ENCODE measurements around the gene RTN4.

The RTN4 gene

DNA sequence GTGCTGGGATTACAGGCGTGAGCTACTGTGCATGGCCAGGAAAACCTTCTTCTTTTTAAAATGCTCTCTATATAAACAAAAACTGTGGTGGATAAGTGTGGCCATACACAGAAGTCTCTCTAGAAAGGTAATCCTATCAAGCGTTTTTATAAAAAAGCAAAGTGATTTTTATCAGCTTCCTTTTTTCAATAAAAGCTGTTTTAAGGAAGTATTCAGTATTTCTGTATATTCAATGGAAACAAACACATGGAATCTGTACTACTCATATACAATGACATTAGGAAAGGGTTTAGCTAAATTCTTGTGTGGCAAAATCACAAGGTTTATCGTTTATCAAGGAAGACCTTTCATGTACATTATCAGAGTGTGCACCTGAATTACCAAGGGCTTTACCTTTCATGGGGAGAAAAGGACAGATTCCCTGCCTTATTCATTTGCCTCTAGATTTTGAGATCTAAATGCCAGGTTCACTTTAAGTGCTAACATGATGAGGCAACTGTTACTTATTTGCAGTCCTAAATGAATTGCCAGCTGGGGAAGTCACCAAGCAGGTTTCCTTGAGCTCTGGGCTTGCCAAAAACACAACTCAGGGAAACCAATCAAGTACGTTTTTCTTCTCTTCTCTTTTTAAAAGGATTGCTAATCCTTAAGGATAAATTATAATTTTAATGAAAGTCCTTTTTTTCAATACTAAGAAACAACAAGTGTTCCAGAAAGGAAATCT, 70.8 kb downstream of the RTN4 start:
- Histone ChIP-seq H3K4me1 (ENCODE audit: low read length) (no peaks in the 10 kb centered on the region), H3K79me2 (ENCODE audit: low read length) (no peaks in the 10 kb centered on the region)
- TF ChIP-seq, protein P1, sequence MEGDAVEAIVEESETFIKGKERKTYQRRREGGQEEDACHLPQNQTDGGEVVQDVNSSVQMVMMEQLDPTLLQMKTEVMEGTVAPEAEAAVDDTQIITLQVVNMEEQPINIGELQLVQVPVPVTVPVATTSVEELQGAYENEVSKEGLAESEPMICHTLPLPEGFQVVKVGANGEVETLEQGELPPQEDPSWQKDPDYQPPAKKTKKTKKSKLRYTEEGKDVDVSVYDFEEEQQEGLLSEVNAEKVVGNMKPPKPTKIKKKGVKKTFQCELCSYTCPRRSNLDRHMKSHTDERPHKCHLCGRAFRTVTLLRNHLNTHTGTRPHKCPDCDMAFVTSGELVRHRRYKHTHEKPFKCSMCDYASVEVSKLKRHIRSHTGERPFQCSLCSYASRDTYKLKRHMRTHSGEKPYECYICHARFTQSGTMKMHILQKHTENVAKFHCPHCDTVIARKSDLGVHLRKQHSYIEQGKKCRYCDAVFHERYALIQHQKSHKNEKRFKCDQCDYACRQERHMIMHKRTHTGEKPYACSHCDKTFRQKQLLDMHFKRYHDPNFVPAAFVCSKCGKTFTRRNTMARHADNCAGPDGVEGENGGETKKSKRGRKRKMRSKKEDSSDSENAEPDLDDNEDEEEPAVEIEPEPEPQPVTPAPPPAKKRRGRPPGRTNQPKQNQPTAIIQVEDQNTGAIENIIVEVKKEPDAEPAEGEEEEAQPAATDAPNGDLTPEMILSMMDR (IDR thresholded peaks at IDR 0.05; ENCODE audit: low read depth, low read length), result no peak
- TF ChIP-seq EZH2phosphoT487 (IDR thresholded peaks at IDR 0.05; ENCODE audit: low read depth), result no peak

DNA sequence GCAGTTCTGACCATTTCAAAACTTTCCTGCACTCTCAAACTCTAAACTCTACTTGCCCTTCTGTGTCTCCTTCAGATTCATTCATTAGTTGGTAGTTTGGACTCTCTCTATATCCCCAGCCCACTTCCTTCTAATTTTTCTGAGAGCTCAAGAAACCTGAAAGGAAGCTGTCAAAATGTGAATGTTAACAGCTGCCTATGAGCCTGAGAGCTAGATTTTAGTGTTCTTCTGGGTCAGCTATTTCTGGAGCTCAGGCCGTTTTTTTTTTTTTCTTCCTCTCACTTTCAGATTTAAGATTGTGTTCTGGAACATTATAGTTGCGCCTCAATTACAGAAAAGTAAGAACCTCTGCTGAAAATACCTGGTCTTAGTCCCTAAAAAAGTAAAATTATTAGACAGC, 73.1 kb downstream of the RTN4 start:
- no peak overlapping the region for H3K4me3 ChIP-seq (ENCODE audit: low read length)
- no peaks in the 10 kb centered on the region for H3K79me2 ChIP-seq (ENCODE audit: low read length)
- H3K4me1 ChIP-seq (ENCODE audit: low read length), result no peaks in the 10 kb centered on the region
- H3K36me3 ChIP-seq (replicated peaks; ENCODE audit: low read depth, low read length), result peaks cover 4% of the 10 kb centered on the region
- H3K9ac ChIP-seq (ENCODE audit: low read length), result no peak overlapping the region
- TF ChIP-seq, protein P1 (IDR thresholded peaks at IDR 0.05; ENCODE audit: low read depth, low read length), result no peak
- no peak for TF ChIP-seq EZH2phosphoT487 (IDR thresholded peaks at IDR 0.05; ENCODE audit: low read depth)
- H3K27me3 ChIP-seq (ENCODE audit: low read depth, low read length), result no peaks in the 10 kb centered on the region
- no peak overlapping the region for H3K4me2 ChIP-seq (ENCODE audit: low read length)
- H4K20me1 ChIP-seq (ENCODE audit: insufficient read depth, low read length), result peaks cover 24% of the 10 kb centered on the region
- H2AFZ ChIP-seq (ENCODE audit: low read depth, low read length), result no peak overlapping the region
- H3K9me3 ChIP-seq (ENCODE audit: insufficient read depth, low read length), result no peaks in the 10 kb centered on the region
- no peak overlapping the region for H3K27ac ChIP-seq (ENCODE audit: low read length)

More for the DNA sequence above, 70.8 kb downstream of the RTN4 start:
- H3K9ac ChIP-seq (ENCODE audit: low read length), result no peak overlapping the region
- H4K20me1 ChIP-seq (ENCODE audit: insufficient read depth, low read length), result peaks cover 14% of the 10 kb centered on the region
- no peak overlapping the region for H3K27ac ChIP-seq (ENCODE audit: low read length)
- peaks cover 6% of the 10 kb centered on the region for H3K36me3 ChIP-seq (replicated peaks; ENCODE audit: low read depth, low read length)
- H3K9me3 ChIP-seq (ENCODE audit: insufficient read depth, low read length), result no peaks in the 10 kb centered on the region
- no peaks in the 10 kb centered on the region for H3K27me3 ChIP-seq (ENCODE audit: low read depth, low read length)
- H3K4me2 ChIP-seq (ENCODE audit: low read length), result no peak overlapping the region
- H3K4me3 ChIP-seq (ENCODE audit: low read length), result no peak overlapping the region
- H2AFZ ChIP-seq (ENCODE audit: low read depth, low read length), result no peak overlapping the region

DNA sequence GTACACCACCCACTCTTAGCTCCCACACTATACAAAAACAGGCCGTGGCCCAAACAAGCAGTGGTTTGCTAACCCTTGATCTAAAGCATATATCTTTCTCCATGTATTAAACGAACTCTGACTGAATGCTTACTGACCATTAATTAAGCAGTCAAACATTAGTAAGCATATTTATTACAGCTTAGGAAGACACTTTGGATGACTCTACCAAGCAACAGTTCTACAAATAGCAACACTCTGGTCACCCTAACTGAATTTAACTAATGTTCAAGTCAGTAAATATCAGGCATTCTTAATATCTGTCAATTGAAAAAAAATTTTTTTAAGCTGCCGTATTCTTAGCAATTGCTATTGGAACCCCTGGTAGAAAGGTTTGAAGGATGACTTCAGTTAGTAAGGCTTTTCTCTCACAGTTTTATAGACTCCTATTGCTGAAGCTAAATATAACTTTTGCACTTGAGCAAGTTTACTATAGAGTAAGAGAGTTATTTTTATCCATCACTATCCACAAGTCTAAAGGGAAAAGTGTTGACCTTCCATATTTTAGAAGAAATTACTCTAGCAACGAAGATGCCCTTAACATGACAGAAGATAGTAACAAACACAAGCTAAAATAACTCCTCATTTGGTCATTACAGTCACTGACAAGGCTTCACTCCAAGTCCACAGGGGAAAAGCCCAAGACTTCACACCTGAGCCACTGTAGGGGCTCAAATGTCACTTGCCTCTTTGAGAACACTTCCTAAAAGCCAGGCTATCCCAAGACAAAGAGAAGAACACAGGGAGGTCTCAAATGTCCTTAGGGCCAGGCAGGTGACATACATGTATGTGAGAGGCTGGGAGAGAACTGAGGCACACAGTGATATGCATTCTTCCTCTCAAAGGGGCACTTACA, 74.4 kb downstream of the RTN4 start:
- peaks cover 24% of the 10 kb centered on the region for H4K20me1 ChIP-seq (ENCODE audit: insufficient read depth, low read length)
- no peak overlapping the region for H3K4me2 ChIP-seq (ENCODE audit: low read length)
- no peaks in the 10 kb centered on the region for H3K9me3 ChIP-seq (ENCODE audit: insufficient read depth, low read length)
- H2AFZ ChIP-seq (ENCODE audit: low read depth, low read length), result no peak overlapping the region
- no peak for TF ChIP-seq EZH2phosphoT487 (IDR thresholded peaks at IDR 0.05; ENCODE audit: low read depth)
- TF ChIP-seq, protein P1 (IDR thresholded peaks at IDR 0.05; ENCODE audit: low read depth, low read length), result no peak
- no peak overlapping the region for H3K4me3 ChIP-seq (ENCODE audit: low read length)
- H3K27me3 ChIP-seq (ENCODE audit: low read depth, low read length), result no peaks in the 10 kb centered on the region
- peaks cover 1% of the 10 kb centered on the region for H3K36me3 ChIP-seq (replicated peaks; ENCODE audit: low read depth, low read length)
- H3K27ac ChIP-seq (ENCODE audit: low read length), result no peak overlapping the region
- no peak overlapping the region for H3K9ac ChIP-seq (ENCODE audit: low read length)
- no peaks in the 10 kb centered on the region for H3K4me1 ChIP-seq (ENCODE audit: low read length)
- no peaks in the 10 kb centered on the region for H3K79me2 ChIP-seq (ENCODE audit: low read length)

GRCh38 chr2:54975175-54975574, 75.1 kb downstream of the RTN4 start:
- TF ChIP-seq EZH2phosphoT487 (IDR thresholded peaks at IDR 0.05; ENCODE audit: low read depth), result no peak
- TF ChIP-seq, protein P1 (IDR thresholded peaks at IDR 0.05; ENCODE audit: low read depth, low read length), result no peak
- no peaks in the 10 kb centered on the region for H3K4me1 ChIP-seq (ENCODE audit: low read length)
- peaks cover 24% of the 10 kb centered on the region for H4K20me1 ChIP-seq (ENCODE audit: insufficient read depth, low read length)
- no peak overlapping the region for H3K9ac ChIP-seq (ENCODE audit: low read length)
- H3K36me3 ChIP-seq (replicated peaks; ENCODE audit: low read depth, low read length), result peaks cover 6% of the 10 kb centered on the region
- no peaks in the 10 kb centered on the region for H3K9me3 ChIP-seq (ENCODE audit: insufficient read depth, low read length)
- no peaks in the 10 kb centered on the region for H3K27me3 ChIP-seq (ENCODE audit: low read depth, low read length)
- H3K4me2 ChIP-seq (ENCODE audit: low read length), result no peak overlapping the region
- no peak overlapping the region for H3K4me3 ChIP-seq (ENCODE audit: low read length)
- H3K27ac ChIP-seq (ENCODE audit: low read length), result no peak overlapping the region
- H2AFZ ChIP-seq (ENCODE audit: low read depth, low read length), result no peak overlapping the region
- H3K79me2 ChIP-seq (ENCODE audit: low read length), result no peaks in the 10 kb centered on the region

Measured in OCI-LY3 (cell line).